Dermis microvascular lymphatic vessel endothelial cell (primary cell): ENCODE data around the gene ADSS1. TPM values are rescaled to one million over a fixed set of nuclear protein-coding genes. Genes with fewer than 3 reads are reported as not detected.
A peak's percentile ranks its signal among the peaks of the same experiment; 100 is the strongest.

ENCODE experiments used
- DNase-seq, 2 donors: peaks; one replicate each; pipeline versions ENCODE4 v3.0.0 to v3.0.0-alpha.2; 2010; ENCODE audit warnings: low read depth in 2 of 2
- total RNA-seq: library from RNA; depleted of rRNA; stranded (reverse); fragments of >200 nt; gene quantifications from 2 replicates; pipeline ENCODE4 v1.2.1, GENCODE V29; 2014

ADSS1 gene
- total RNA-seq, 1 donor from 2014 or later, result 0.77 TPM

DNA sequence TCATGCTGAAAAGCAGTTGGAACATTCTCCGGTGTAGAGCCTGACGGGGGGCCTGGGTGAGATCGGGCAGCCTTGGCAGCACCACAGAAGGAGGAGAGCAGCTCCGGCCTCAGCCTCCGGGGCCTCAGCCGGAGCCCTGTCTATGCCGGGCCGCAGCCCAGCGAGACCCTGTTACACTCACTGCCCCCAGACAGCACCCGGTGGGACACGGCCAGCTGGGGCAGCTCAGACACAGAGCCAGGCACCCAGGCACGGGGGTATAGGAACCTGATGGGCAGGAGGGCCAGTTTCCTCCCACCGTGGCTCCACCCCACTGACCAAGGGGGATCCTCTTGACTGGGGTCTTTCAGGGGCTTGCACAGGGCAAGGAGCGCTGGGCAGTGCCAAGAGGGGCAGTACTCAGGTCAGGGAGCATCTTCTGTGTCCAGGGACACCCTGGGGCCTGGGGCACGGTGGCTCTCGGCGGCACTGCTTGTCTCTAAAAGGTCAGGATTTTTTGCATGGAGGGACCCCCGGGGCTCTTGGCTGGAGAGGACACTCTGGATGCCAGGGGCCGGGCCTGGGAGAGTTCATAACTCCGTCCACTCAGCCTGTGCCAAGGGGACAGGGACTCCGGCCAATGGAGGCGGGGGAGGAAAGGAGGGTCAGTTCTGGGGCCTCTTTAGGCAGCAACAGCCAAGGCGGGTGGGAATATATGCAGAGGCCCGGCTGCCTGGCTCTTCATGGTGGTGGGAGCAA lies 25.2 kb upstream of the ADSS1 start:
- DNase-seq, result no peak

DNA sequence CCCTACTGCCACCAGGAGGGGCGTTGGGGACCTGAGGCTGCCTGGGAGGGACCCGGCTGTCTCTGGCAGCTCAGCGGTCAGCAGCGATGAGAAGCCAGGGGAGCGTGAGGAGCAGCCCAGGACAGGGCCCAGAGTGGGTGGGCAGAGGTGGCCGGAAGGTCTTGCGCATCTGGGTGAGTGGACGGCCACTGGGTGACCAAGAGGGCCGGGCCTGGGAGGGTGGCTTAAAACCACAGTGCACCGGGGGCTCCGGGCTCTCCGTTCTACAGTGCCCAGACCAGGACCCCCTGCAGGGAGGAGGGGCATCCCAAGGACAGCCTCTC lies 24.6 kb upstream of the ADSS1 start:
- no peak for DNase-seq

DNA sequence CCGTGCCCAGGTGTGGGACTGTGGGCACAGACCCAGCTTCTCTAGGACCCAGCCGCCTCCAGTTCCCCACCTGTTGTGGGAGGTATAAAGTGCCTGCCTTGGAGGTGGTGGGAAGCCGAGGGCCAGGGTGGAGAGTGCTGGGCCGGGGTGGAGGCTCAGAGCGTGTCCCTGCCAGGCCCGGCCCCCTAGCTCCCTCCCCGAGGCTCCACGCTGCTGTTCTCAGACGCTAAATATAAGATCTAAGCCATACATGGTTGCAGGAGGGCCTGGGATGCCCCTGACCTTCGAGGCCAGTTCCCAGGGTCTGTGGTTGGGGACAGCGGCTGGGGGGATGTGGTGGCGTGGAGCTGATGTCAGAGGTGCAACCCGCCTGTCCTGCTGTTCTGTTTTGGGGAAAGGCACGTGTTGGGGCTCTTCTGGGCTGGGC lies 23.8 kb upstream of the ADSS1 start:
- no peak for DNase-seq

DNA sequence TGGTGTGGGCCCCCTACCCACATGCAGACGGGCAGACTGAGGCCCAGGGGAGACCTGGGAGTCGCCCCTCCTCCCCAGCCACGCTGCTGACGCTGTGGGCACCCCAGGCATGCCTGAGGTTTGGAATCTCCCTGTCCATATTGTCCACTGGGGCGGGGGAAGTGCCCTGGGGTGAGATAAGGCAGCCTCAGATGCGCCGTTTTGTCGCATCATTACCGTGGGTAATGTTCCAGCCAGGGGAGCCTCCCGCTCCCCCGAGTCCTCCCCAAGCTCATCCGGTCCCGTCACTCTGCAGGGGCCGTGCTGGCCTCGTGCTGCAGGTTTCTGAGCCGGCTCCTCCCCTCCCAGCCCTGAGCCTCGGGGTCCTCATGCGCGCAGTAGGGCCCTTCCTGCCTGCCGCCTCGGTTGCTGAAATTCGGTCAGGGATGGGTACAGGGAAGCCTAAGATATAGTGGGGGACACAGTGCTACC lies 23.2 kb upstream of the ADSS1 start:
- DNase-seq, result no peak

DNA sequence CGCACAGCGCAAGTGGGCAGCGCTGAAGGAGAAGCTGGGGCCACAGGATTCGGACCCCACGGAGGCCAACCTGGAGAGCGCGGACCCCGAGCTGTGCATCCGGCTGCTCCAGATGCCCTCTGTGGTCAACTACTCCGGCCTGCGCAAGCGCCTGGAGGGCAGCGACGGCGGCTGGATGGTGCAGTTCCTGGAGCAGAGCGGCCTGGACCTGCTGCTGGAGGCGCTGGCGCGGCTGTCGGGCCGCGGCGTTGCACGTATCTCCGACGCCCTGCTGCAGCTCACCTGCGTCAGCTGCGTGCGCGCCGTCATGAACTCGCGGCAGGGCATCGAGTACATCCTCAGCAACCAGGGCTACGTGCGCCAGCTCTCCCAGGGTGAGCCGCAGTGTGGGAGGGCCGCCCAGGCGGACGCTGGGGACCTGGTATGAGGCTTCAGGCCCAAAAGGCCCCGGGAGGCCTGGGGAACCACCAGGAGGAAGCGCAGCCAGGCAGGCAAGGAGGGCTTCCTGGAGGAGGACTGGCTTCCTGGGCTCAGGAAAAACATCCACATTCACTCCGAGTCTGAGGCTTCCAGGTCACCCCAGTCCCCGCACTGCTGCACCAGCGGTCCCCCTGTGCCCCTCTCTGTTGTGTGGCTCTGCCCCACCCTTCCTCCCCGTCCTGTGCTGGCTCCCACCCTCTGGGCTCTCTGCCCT lies 22.5 kb upstream of the ADSS1 start:
- no peak for DNase-seq

DNA sequence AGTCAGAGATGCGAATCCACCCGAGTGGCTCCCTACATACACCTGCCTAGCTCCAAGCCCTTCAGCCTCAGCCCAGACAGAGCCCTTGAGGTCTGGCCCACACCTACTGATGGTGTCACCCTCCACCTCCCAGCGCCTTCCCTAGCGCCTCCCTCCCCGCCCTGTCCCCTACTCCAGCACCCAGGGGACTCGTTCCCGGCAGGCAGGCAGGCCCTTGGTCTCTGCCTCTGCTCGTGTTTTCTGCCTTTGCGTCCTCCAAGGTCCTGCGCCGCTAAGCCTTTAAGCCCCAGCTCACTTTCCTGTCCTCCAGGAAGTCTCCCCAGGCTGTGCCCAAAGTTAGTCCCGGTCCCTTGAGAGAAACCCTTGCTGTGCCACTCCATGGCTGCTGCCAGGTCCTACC lies 21.9 kb upstream of the ADSS1 start:
- DNase-seq, result no peak

DNA sequence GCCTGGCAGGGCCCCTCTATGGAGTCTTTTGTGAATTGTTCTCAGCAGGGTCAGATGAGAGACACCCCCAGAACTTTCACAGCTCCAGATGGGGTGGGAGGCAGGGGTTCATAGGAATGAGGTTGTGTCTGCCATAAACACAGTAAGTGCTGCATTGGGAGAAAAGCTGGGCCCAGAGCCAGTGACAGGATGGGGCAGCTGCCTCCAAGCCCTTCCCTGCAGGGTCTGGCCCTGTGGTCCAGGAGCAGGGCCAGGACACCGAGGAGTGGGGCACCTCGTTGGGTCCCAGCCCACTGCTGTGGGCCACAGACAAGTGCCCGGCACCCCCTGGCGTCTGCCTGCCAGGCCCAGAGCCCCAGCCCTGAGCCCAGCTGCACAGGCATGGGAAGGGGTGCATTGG lies 21.4 kb upstream of the ADSS1 start:
- DNase-seq, result no peak

DNA sequence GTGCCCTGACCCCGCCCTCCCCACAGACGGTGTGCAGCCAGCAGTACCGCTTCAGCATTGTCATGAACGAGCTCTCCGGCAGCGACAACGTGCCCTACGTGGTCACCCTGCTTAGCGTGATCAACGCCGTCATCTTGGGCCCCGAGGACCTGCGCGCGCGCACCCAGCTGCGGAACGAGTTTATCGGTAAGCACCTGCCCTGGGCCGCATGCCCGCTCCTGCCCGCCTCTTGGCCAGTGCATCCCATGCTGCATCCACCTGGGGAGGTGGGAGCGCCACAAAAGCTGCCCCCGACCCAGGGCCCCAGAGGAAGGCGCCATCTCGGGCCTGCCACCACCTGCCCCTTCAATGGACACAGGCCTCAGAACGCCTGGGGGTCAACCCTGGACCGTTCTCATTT lies 20.8 kb upstream of the ADSS1 start:
- DNase-seq, result no peak

DNA sequence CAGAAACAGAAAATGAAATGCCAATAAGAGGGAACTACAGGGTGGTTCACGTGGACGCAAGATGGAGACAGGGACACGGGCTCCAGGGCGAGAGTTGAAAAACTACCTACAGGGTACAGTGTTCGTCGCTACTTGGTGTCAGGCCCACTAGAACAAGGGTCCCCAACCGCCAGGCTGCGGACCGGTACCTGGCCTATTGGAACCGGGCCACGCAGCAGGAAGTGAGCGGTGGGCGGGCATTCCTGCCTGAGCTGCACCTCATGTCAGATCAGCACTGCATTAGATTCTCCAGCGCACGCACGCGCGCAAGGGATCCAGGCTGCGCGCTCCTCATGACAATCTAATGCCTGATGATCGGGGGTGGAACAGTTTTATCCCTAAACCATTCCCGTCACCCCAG lies 19.8 kb upstream of the ADSS1 start:
- no peak for DNase-seq

DNA sequence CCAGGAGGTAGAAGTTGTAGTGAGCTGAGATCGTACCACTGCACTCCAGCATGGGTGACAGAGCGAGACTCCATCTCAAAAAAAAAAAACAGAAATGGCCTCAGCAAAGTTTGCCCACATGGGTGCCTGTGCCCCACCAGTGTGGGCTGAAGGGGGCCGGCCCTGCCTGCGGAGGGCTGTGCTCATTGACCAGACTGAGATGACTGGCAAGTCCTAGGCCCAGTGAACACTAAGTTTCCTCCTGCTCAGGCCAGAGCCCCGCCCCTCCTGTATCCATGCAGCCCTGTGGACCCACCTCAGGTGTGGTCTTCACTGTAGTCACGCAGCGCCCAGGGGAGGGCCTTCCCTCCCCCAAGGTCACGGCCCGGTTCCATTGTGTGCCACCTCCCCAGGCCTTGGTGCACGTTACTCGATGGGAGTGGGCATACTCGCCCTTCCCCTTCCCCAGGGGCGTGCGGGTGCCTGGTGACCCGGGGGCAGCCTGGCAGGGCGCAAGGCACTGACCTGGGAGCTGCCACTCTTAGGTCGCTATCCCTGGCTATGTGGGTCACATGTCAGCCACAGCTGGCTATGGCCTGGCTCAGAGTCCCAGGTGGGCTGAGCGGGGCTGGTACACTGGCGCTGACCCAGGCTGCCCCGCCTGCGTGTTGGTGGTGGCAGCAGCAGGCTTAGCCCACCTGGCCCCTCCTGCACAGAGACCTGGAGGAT lies 18.5 kb upstream of the ADSS1 start:
- no peak for DNase-seq

DNA sequence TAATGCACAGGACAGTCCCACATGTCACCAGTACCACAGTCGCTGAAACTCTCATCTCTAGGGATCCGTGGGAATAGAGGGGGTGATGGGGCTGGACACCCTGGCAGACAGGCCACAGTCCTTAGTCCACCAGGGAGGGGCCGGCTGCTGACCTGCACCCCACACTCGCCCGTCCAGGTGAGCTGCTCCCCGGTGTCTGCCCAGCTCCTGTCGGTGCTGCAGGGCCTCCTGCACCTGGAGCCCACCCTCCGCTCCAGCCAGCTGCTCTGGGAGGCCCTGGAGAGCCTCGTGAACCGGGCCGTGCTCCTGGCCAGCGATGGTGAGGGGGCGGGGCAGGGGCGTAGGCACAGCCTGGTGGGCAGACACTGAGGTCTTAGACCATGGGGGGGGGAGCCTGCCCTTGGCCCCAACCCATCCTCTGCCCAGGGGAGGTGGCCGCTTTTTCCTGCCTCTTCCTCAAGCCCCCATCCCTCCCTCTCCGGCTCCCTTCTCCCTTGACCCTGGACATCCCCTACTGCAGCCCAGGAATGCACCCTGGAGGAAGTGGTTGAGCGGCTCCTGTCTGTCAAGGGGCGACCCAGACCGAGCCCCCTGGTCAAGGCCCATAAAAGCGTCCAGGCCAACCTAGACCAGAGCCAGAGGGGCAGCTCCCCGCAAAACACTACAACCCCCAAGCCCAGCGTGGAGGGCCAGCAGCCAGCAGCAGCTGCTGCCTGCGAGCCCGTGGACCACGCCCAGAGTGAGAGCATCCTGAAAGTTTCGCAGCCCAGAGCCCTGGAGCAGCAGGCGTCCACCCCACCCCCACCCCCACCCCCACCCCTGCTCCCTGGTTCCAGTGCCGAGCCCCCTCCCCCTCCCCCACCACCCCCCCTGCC lies 17.1 kb upstream of the ADSS1 start:
- no peak for DNase-seq

DNA sequence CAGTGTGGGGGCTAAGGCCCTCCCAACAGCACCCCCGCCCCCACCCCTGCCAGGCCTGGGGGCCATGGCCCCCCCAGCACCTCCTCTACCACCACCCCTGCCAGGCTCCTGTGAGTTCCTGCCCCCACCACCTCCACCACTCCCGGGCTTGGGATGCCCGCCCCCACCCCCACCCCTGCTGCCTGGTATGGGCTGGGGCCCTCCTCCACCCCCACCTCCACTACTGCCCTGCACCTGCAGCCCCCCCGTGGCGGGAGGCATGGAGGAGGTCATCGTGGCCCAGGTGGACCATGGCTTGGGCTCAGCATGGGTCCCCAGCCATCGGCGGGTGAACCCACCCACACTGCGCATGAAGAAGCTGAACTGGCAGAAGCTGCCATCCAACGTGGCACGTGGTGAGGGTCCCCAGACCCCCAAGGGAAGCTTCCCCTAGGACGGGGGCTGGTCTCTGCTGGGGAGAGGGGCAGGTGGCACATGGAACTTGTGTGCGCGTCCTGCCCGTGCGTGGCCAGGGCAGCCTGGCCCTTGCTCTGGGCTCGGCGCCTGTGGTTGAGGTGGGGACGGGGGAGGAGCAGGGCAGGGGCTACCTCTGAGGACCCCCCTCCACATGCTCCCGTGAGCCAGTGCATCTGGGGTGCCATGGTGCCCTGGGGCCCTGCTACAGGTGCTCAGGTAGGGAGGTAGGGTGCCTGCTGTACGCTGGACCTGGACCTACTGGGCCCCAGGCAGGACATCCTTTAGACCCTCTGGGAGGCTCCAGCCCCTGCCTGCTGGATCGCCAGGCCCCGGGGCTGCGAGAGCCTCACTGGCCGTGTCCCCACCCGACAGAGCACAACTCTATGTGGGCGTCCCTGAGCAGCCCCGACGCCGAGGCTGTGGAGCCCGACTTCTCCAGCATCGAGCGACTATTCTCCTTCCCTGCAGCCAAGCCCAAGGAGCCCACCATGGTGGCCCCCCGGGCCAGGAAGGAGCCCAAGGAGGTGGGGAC lies 16.1 kb upstream of the ADSS1 start:
- no peak for DNase-seq

DNA sequence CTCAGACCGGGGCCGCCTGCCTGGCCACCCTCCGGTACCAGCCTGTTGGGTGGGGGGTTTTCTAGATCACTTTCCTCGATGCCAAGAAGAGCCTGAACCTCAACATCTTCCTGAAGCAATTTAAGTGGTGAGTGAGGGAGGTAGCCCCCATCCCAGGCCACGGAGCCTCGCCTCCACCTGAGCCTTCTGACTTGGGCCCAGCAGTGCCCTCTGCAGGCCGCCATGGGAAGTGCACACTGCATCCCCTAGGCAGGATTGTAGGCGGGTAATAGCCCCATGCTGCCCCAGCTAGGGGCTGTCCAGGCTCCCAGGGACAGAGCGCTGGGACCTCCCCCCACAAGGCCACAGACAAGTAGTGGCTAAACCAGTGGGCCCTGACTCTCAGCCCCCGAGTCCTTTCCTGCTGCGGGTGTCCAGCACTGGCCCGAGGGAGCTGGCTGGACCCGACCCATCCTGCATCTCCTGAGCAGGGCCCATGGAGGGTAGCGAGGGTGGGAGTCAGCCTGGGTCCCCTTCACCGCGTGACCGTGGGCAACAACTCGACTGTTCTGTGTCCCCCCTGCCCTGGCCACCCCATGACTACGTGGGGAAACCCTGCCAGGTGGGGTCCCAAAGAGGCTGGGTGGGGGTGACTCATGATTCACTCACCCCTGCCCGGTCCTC lies 15.3 kb upstream of the ADSS1 start:
- DNase-seq, result peak in 1 of 2 donors; percentile 57

DNA sequence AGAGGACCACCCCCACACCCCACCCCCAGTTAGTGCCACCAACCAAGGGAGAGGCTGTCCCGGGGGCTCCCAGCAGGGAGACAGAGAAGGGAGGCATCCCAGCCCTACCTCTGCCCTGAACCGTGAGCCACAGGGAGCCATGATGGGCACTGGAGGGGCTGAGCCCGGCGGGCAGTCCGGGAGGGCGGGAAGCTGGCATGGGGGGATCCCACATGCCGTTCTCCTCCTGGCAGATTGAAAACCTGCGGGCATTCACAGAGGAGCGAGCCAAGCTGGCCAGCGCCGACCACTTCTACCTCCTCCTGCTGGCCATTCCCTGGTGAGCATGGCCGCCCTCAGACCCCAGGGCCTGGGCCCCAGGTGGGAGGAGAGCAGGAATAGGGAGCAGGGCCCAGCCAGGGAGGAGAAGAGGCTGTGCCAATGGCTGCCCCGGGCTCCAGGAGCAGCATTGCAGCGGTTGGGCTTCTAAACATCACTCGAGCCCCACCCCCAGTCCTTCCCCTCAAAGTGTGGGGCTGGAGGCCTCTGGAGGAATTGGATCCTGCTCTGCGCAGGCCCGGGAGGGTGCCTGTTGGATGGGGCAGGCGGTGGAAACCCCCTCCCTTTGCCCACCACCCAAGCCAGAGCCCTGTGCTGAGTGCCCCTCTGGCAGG lies 14.5 kb upstream of the ADSS1 start:
- no peak for DNase-seq

DNA sequence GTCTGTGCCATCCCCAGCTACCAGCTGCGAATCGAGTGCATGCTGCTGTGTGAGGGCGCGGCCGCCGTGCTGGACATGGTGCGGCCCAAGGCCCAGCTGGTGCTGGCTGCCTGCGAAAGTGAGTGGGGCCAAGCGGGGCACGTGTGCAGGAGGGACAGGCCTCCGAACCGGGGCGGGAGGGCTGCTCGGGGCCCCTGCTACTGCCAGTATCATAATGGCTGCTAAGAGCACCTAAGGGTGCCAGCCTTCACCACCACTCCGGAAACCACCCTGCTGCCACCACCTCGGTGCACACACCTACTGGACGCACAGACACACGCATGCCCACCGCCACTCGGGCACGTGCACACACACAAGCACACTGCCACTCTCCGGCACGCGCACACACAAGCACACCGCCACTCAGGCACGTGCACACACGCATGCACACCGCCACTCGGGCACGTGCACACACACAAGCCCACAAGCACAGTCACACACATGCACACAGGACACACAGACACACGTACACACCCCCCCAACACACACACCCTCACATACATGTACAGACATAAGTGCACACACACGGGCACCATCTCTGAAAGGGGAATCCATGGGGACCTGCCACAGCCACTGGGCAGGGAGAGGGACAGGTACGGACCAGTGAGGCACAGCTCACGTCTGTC lies 13.8 kb upstream of the ADSS1 start:
- no peak for DNase-seq

DNA sequence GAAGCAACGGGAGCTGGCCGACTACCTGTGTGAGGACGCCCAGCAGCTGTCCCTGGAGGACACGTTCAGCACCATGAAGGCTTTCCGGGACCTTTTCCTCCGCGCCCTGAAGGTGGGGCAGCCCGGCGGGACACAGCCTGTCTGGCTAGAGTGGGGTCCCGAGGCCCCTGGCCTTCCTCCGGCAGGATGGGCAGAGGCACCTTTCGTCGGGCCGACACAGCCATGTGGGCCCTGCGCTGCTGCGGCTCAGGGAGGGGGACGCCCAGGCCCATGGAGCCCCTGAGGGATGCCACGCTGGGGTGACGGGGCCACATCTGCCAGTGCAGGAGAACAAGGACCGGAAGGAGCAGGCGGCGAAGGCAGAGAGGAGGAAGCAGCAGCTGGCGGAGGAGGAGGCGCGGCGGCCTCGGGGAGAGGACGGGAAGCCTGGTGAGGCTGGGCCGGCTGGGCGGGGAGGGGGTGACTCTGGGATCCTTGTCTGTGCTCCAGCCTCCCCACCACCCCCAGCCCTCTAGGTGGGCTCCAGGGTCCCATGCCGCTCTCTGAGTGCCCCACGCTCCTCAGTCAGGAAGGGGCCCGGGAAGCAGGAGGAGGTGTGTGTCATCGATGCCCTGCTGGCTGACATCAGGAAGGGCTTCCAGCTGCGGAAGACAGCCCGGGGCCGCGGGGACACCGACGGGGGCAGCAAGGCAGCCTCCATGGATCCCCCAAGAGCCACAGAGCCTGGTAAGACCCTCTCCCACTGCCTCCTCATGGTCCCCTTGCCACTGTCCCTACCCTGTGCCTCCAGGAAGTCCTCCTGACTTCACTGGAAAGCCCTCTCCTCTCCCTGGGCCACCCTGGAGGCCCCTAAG lies 10.9 kb upstream of the ADSS1 start:
- DNase-seq, result no peak

DNA sequence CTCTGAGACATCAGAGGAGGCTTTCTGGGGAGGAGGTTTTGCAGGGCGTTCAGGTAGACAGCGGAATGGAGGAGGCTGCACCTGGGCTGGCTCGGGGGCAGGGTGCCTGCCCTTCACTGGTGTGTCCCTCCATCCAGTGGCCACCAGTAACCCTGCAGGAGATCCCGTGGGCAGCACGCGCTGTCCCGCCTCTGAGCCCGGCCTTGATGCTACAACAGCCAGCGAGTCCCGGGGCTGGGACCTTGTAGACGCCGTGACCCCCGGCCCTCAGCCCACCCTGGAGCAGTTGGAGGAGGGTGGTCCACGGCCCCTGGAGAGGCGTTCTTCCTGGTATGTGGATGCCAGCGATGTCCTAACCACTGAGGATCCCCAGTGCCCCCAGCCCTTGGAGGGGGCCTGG lies 10.0 kb upstream of the ADSS1 start:
- DNase-seq, result no peak

DNA sequence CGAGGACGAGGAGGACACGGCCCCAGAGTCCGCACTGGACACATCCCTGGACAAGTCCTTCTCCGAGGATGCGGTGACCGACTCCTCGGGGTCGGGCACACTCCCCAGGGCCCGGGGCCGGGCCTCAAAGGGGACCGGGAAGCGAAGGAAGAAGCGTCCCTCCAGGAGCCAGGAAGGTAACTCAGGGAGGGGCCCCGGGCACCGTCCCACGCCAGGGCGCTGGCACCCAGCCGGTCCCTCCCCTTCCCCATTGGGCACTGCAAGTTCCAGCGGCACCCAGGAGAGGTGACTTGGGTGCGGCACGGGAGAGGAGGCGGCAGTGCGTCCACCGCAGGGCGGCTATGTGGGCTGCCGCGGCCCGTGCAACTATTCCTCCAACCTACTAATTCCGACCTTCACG lies 9.3 kb upstream of the ADSS1 start:
- DNase-seq, result no peak
